Tibial nerve (tissue), 4 donors: ENCODE data around the gene SLC39A10. TPM values are rescaled to one million over a fixed set of nuclear protein-coding genes. Genes with fewer than 3 reads are reported as not detected.

Source experiments
- DNase-seq, 2 donors: peaks; one replicate each; pipeline ENCODE4 v3.0.0-alpha.2; 2019; ENCODE audit warnings: low spot score in 2 of 2
- H3K27ac ChIP-seq, 4 donors: fragments of 200-600 bp; sonication (generic) in 3 of 4; one replicate each; pipeline ENCODE4 v1.5.1; 2017 to 2019; ENCODE audit warnings: mild to moderate bottlenecking in 1 of 4
- H3K27me3 ChIP-seq, 2 donors: fragments of 200-600 bp; sonication (generic) in 1 of 2; one replicate each; pipeline versions ENCODE4 v1.5.1 to v1.6.0; 2017 to 2019
- H3K36me3 ChIP-seq, 3 donors: fragments of 200-600 bp; sonication (generic); one replicate each; pipeline ENCODE4 v1.5.1; 2018 to 2019
- H3K4me1 ChIP-seq, 4 donors: fragments of 200-600 bp; sonication (generic) in 3 of 4; one replicate each; pipeline ENCODE4 v1.5.1; 2017 to 2019
- H3K4me3 ChIP-seq, 4 donors: fragments of 200-600 bp; sonication (generic) in 3 of 4; one replicate each; pipeline ENCODE4 v1.5.1; 2017 to 2019; ENCODE audit warnings: mild to moderate bottlenecking in 1 of 4, moderate library complexity in 1 of 4
- H3K9me3 ChIP-seq, 4 donors: fragments of 200-600 bp; sonication (generic) in 3 of 4; one replicate each; pipeline ENCODE4 v1.5.1; 2017 to 2019
- EP300 ChIP-seq, 2 donors: sonication (generic); formaldehyde crosslinking; IDR thresholded peaks; one replicate each; pipeline ENCODE4 v1.6.1; 2017; ENCODE audit warnings: antibody characterized with exemption in 2 of 2, mild to moderate bottlenecking in 1 of 2
- POLR2A ChIP-seq, 2 donors: fragments of 450-650 bp; IDR thresholded peaks; one replicate each; pipeline ENCODE4 v1.6.1; 2017; ENCODE audit warnings: antibody characterized with exemption in 2 of 2, mild to moderate bottlenecking in 2 of 2, moderate library complexity in 2 of 2
- WGBS, 2 donors: methylation state at CpG; one replicate each; pipeline ENCODE4 v1.1.5; 2018; 5-methylcytosine and 5-hydroxymethylcytosine counted together
- total RNA-seq, 4 donors: library from RNA; depleted of rRNA; stranded (reverse); fragments of >200 nt; gene quantifications; one replicate each; pipeline ENCODE4 v1.1.0, GENCODE V29; 2016
- TF ChIP-seq, protein P1 (sequence below), 5 experiments: fragments of 200-600 bp in 3 of 5; fragments of 450-650 bp in 2 of 5; sonication (generic) in 3 of 5; IDR thresholded peaks; one replicate each; pipeline ENCODE4 v1.5.1; 2016 to 2019; ENCODE audit warnings: antibody characterized with exemption in 5 of 5, mild to moderate bottlenecking in 3 of 5, moderate library complexity in 2 of 5

Gene SLC39A10
- total RNA-seq, 4 donors from 2014 or later, result 17.7 to 24.9 (median 20.7) TPM

DNA sequence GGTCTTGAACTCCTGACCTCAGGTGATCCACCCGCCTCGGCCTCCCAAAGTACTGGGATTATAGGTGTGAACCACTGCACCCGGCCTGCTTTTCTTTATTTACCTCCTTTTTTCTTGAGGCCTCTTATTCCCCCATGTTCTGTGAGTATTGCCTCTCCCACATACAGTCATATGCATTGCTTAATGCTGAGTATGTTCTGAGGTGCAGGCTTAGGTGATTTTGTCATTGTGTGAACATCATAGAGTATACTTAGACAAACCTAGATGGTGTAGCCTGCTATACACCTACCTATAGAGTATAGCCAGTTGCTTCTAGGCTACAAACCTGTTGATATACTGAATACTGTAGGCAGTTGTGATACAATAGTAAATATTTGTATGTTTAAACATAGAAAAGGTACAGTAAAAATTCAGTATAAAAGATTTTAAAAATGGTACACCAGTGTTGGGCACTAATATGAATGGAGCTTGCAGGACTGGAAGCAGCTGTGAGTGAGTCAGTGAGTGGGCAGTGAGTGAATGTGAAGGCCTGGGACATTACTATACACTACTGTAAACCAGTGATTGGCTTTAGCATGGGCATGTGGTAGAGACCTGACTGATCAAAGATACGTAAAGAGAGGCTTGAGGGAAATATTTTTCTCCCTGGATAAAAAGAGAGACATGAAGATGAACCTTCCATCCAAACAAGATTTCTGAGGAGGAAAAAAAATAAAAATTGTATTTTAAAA lies 17.6 kb downstream of the SLC39A10 start:
- 89 to 96% methylated on average over 4 of the region's 4 CpGs for WGBS, 2 donors
- Histone ChIP-seq H3K4me3 (no peak overlapping the region), H3K4me1 (no peaks in the 10 kb centered on the region), H3K36me3 (no peaks in the 10 kb centered on the region), H3K9me3 (no peaks in the 10 kb centered on the region), H3K27ac (no peak overlapping the region), H3K27me3 (no peaks in the 10 kb centered on the region)
- TF ChIP-seq POLR2A (IDR thresholded peaks at IDR 0.05) (no peak), EP300 (IDR thresholded peaks at IDR 0.05) (no peak)
- TF ChIP-seq, protein P1, sequence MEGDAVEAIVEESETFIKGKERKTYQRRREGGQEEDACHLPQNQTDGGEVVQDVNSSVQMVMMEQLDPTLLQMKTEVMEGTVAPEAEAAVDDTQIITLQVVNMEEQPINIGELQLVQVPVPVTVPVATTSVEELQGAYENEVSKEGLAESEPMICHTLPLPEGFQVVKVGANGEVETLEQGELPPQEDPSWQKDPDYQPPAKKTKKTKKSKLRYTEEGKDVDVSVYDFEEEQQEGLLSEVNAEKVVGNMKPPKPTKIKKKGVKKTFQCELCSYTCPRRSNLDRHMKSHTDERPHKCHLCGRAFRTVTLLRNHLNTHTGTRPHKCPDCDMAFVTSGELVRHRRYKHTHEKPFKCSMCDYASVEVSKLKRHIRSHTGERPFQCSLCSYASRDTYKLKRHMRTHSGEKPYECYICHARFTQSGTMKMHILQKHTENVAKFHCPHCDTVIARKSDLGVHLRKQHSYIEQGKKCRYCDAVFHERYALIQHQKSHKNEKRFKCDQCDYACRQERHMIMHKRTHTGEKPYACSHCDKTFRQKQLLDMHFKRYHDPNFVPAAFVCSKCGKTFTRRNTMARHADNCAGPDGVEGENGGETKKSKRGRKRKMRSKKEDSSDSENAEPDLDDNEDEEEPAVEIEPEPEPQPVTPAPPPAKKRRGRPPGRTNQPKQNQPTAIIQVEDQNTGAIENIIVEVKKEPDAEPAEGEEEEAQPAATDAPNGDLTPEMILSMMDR (IDR thresholded peaks at IDR 0.05), result no peak
- DNase-seq, result no peak

DNA sequence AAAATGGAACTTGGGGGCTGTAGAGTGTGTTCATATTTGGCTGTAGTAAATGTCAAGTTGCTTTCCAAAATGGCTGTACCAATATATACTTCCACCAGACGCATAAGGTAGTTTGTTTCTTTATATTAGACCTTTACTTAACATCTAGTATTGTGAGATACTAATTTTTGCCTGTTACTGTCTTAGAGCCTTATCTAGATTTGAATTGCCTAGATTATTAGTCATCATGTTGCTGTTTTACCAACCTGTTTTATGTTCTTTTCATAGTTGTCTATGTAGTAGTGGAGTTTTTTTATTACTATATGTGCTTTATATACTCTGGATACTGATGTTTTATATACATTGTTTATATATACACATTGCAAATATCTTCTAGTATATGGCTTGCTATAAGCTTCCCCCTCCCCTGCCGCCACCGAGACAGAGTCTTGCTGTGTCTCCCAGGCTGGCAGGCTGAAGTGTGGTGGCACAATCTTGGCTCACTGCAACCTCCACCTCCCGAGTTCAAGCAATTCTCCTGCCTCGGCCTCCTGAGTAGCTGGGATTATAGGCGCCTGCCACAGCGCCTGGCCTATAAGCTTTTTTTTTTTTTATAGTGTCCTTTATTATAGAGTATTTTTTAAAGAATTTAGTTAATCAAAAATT lies 18.9 kb downstream of the SLC39A10 start:
- Histone ChIP-seq H3K36me3 (peaks cover 0 to 12% (median 0%) of the 10 kb centered on the region in 3 donors), H3K4me3 (no peak overlapping the region), H3K9me3 (no peaks in the 10 kb centered on the region), H3K27ac (no peak overlapping the region), H3K27me3 (no peaks in the 10 kb centered on the region), H3K4me1 (no peaks in the 10 kb centered on the region)
- no peak for DNase-seq
- 96 to 98% methylated on average over 7 of the region's 7 CpGs for WGBS, 2 donors
- TF ChIP-seq EP300 (IDR thresholded peaks at IDR 0.05) (no peak), POLR2A (IDR thresholded peaks at IDR 0.05) (no peak)
- TF ChIP-seq, protein P1 (IDR thresholded peaks at IDR 0.05), result no peak

DNA sequence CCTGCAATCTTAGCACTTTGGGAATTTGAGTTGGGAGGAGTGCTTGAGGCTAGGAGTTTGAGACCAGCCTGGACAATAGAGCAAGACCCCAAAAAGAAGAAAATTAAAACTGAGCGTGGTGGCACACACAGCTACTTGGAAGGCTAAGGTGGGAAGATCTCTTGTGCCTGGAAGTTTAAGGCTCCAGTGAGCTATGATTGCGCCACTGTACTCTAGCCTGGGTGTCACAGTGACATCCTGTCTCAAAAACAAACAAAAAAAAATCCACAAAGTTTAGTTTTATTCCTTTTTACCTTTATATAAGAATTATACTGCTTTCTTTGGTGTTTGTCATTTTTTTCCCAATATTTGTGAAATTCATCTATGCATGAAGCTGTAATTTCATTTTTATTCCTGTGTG lies 20.3 kb downstream of the SLC39A10 start:
- H3K27me3 ChIP-seq, result no peaks in the 10 kb centered on the region
- no peaks in the 10 kb centered on the region for H3K4me1 ChIP-seq
- no peak for DNase-seq
- peaks cover 0 to 17% (median 0%) of the 10 kb centered on the region in 3 donors for H3K36me3 ChIP-seq
- no peaks in the 10 kb centered on the region for H3K9me3 ChIP-seq
- WGBS, 2 donors, result 95 to 99% methylated on average over 2 of the region's 2 CpGs
- H3K4me3 ChIP-seq, result no peak overlapping the region
- TF ChIP-seq POLR2A (IDR thresholded peaks at IDR 0.05) (no peak), EP300 (IDR thresholded peaks at IDR 0.05) (no peak)
- TF ChIP-seq, protein P1 (IDR thresholded peaks at IDR 0.05), result no peak
- no peak overlapping the region for H3K27ac ChIP-seq

DNA sequence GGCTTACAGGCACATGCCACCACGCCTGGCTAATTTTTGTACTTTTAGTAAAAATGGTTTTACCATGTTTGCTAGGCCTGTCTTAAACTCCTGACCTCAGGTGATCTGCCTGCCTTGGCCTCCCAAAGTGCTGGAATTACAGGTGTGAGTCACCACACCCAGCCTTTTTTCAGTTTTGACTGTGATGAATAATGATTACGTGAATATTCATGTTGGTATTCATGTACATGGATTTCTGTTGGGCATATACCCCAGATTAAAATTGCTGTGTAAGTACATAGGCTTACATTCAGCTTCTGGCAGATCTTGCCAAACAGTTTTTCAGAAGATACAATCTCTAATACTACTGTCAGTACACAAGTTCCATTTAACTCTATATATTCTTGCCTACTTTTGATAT lies 20.9 kb downstream of the SLC39A10 start:
- no peak for DNase-seq
- H3K27me3 ChIP-seq, result no peaks in the 10 kb centered on the region
- H3K4me1 ChIP-seq, result no peaks in the 10 kb centered on the region
- 94 to 98% methylated on average over 2 of the region's 2 CpGs for WGBS, 2 donors
- TF ChIP-seq, protein P1 (IDR thresholded peaks at IDR 0.05), result no peak
- TF ChIP-seq POLR2A (IDR thresholded peaks at IDR 0.05) (no peak), EP300 (IDR thresholded peaks at IDR 0.05) (no peak)
- no peaks in the 10 kb centered on the region for H3K9me3 ChIP-seq
- no peak overlapping the region for H3K27ac ChIP-seq
- peaks cover 0 to 17% (median 0%) of the 10 kb centered on the region in 3 donors for H3K36me3 ChIP-seq
- no peak overlapping the region for H3K4me3 ChIP-seq

DNA sequence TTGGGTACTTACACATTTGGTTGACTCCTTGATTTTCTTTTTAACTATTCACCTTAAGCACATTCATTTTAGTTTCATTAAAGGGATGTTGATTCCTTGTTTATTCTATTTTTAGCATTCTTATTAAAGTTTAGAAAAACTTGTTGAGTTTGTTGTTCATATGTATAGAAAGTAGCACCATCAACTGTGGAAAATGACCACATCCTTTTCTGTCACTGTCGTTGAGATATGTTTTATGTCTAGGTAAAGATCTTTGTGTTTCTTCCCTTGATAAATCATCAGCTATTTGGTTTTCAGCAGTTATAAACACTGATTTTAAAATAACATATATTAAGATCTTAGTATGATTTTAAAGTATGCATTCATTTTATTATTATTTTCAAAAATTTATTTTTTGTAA lies 25.1 kb downstream of the SLC39A10 start:
- Histone ChIP-seq H3K27me3 (no peaks in the 10 kb centered on the region), H3K4me1 (peaks cover 0 to 3% (median 0%) of the 10 kb centered on the region in 4 donors), H3K27ac (no peak overlapping the region), H3K9me3 (no peaks in the 10 kb centered on the region), H3K36me3 (peaks cover 0 to 17% (median 0%) of the 10 kb centered on the region in 3 donors), H3K4me3 (no peak overlapping the region)
- 95% methylated on average over 1 of the region's 1 CpG for WGBS, 2 donors
- TF ChIP-seq EP300 (IDR thresholded peaks at IDR 0.05) (no peak), POLR2A (IDR thresholded peaks at IDR 0.05) (no peak)
- TF ChIP-seq, protein P1 (IDR thresholded peaks at IDR 0.05), result no peak
- DNase-seq, result no peak
